HUES64 (cell line): ENCODE results near the gene ZDHHC9.

Source experiments
- H3K27ac ChIP-seq: 2 replicates; pipeline ENCODE4 v1.7.0; 2013; ENCODE audit warnings: low read depth, low read length, inconsistent platforms
- H3K27me3 ChIP-seq: 2 replicates; pipeline ENCODE4 v1.6.1; 2013; ENCODE audit warnings: mild to moderate bottlenecking, low read length; ENCODE audit not compliant: insufficient read depth
- H3K36me3 ChIP-seq: 2 replicates; pipeline ENCODE4 v1.6.1; 2013; ENCODE audit warnings: mild to moderate bottlenecking, low read length; ENCODE audit not compliant: insufficient read depth
- H3K4me1 ChIP-seq: 2 replicates; pipeline ENCODE4 v1.6.1; 2013; ENCODE audit warnings: mild to moderate bottlenecking, low read length, moderate library complexity; ENCODE audit not compliant: insufficient read depth
- H3K4me3 ChIP-seq: 2 replicates; pipeline ENCODE4 v1.5.1; 2013; ENCODE audit warnings: mild to moderate bottlenecking, low read length, moderate library complexity
- H3K9ac ChIP-seq: 2 replicates; pipeline ENCODE4 v1.6.1; 2013; ENCODE audit warnings: mild to moderate bottlenecking, low read depth, low read length
- H3K9me3 ChIP-seq: 2 replicates; pipeline ENCODE4 v1.6.1; 2013; ENCODE audit warnings: low read depth, low read length; ENCODE audit not compliant: insufficient read depth
- WGBS: fragments of 150-250, 120-280 bp; methylation state at CpG from one replicate; pipeline ENCODE4 v1.1.7; 2013; ENCODE audit warnings: missing lambda C conversion rate; 5-methylcytosine and 5-hydroxymethylcytosine counted together

The ZDHHC9 gene

DNA sequence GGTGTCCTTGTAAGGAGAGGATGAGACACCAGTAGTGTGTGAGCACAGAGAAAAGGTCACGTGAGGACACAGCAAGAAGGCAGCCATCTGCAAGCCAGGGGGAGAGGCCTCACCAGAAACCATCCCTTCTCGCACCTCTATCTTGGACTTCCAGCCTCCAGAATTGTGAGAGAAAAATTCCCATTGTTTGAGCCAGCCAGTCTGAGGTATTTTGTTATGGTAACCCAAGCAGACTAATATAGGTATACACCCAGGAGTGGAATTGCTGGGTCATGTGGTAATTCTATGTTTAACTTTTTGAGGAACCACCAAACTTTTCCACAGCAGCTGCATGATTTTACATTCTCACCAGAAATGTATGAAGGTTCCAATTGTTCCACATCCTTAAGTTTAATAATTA, 25.6 kb downstream of the ZDHHC9 start:
- Histone ChIP-seq H3K9ac (no peak overlapping the region), H3K4me3 (no peak overlapping the region), H3K27me3 (no peaks in the 10 kb centered on the region), H3K9me3 (no peaks in the 10 kb centered on the region), H3K36me3 (peaks cover 18% of the 10 kb centered on the region), H3K4me1 (no peaks in the 10 kb centered on the region), H3K27ac (no peak overlapping the region)
- 100% methylated on average over 1 of the region's 2 CpGs for WGBS

DNA sequence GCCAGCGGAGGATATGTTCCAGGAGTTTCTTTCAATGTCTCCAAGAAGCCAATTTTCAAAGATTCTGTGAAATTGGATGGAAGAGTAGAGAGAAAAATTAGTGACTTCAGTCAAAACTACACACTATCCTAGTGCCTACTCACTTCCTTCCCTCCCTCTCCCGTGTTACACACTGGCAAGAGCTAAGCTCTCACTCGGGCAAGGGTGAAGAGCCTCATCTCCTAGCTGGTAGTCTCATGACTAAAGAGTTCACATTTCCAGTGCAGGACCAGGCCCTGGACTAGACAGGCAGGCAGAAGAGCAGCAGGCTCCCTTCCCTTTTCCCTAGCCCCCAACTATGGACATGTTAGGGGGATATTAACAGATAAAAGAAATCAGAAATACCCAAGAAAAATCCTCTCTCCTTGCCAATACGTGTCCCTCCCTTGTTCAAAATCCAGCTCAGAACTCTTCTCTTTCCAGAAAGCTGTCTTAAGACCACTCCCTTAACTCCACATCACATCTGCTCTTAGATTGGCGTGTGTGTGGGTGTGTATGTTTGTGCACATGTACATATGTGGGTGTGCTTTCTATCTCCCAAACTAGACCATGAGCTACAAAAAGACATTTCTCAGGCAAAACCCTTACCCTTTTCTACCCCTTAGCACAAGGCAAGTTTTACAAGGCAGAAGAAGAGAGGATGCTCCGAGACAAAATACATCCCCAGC, 29.9 kb downstream of the ZDHHC9 start:
- no peak overlapping the region for H3K27ac ChIP-seq
- 95% methylated on average over 5 of the region's 6 CpGs for WGBS
- no peaks in the 10 kb centered on the region for H3K9me3 ChIP-seq
- peaks cover 34% of the 10 kb centered on the region for H3K36me3 ChIP-seq
- no peak overlapping the region for H3K9ac ChIP-seq
- no peak overlapping the region for H3K4me3 ChIP-seq
- no peaks in the 10 kb centered on the region for H3K4me1 ChIP-seq
- H3K27me3 ChIP-seq: no peaks in the 10 kb centered on the region

DNA sequence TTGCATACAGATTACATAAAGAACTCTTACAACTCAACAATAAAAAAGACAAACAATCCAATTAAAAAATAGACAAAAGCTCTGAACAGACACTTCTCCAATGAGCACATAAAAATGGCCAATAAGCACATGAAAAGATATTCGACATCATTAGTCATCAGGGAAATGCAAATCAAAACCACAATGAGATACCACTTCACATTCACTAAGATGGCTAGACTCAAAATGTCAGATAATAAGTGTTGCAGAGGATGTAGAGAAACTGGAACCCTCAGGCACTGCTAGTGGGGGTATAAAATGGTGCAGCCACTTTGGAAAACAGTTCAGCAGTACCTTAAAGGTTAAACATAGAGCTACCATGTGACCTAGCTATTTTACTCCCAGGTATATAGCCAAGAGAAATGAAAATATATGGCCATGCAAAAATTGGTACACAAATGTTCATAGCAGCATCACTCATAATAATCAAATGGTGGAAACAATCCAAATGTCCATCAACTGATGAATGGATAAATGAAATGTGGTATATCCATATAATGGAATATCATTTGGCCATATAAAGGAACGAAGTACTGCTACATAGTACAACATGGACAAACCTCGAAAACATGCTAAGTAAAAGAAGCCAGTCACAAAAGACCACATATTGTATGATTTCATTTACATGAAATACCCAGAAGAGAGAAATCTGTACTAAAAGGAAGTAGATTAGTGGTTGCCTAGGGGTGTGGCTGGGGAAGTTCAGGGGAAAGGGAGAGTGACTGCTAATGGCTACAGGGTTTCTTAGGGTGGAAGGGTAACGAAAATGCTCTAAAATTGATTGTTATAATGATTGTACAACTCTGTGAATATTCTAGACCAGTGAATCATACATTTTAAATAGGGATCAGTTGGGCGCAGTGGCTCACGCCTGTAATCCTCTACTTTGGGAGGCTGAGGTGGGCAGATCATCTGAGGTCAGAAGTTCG, 34.6 kb downstream of the ZDHHC9 start:
- Histone ChIP-seq H3K9me3 (no peaks in the 10 kb centered on the region; the same call in 1 of the 2 replicates), H3K27me3 (no peaks in the 10 kb centered on the region)
- 100% methylated on average over 3 of the region's 7 CpGs for WGBS

GRCh38 chrX:129808158-129808828, 35.4 kb downstream of the ZDHHC9 start:
- WGBS: 100% methylated on average over 2 of the region's 2 CpGs
- no peaks in the 10 kb centered on the region for H3K4me1 ChIP-seq
- no peak overlapping the region for H3K27ac ChIP-seq
- H3K36me3 ChIP-seq: peaks cover 45% of the 10 kb centered on the region
- H3K9ac ChIP-seq: no peak overlapping the region
- H3K4me3 ChIP-seq: no peak overlapping the region
- H3K27me3 ChIP-seq: no peaks in the 10 kb centered on the region
- no peaks in the 10 kb centered on the region; the same call in 1 of the 2 replicates for H3K9me3 ChIP-seq

More for the DNA sequence above, 34.6 kb downstream of the ZDHHC9 start:
- no peak overlapping the region for H3K27ac ChIP-seq
- H3K4me1 ChIP-seq: no peaks in the 10 kb centered on the region
- peaks cover 45% of the 10 kb centered on the region for H3K36me3 ChIP-seq
- no peak overlapping the region for H3K4me3 ChIP-seq
- H3K9ac ChIP-seq: no peak overlapping the region

- Histone ChIP-seq H3K27me3 (no peaks in the 10 kb centered on the region), H3K9me3 (no peaks in the 10 kb centered on the region; the same call in 1 of the 2 replicates), H3K4me1 (no peaks in the 10 kb centered on the region), H3K27ac (no peak overlapping the region), H3K36me3 (peaks cover 30% of the 10 kb centered on the region), H3K4me3 (no peak overlapping the region), H3K9ac (no peak overlapping the region)
- 97% methylated on average over 3 of the region's 4 CpGs for WGBS
Observed at GRCh38 chrX:129804806-129805205, 38.9 kb downstream of the ZDHHC9 start.

GRCh38 chrX:129802863-129803262, 40.8 kb downstream of the ZDHHC9 start:
- no peaks in the 10 kb centered on the region for H3K27me3 ChIP-seq
- no peak overlapping the region for H3K9ac ChIP-seq
- H3K9me3 ChIP-seq: no peaks in the 10 kb centered on the region
- H3K27ac ChIP-seq: no peak overlapping the region
- H3K4me3 ChIP-seq: no peak overlapping the region
- WGBS: 100% methylated on average over 1 of the region's 1 CpG
- peaks cover 24% of the 10 kb centered on the region for H3K36me3 ChIP-seq
- no peaks in the 10 kb centered on the region for H3K4me1 ChIP-seq

GRCh38 chrX:129800186-129800585, 43.5 kb downstream of the ZDHHC9 start:
- peaks cover 9% of the 10 kb centered on the region; the same call in 1 of the 2 replicates for H3K36me3 ChIP-seq
- H3K27me3 ChIP-seq: no peaks in the 10 kb centered on the region
- H3K9me3 ChIP-seq: no peaks in the 10 kb centered on the region
- H3K9ac ChIP-seq: no peak overlapping the region
- 84% methylated on average over 3 of the region's 4 CpGs for whole genome bisulfite sequencing
- H3K4me3 ChIP-seq: no peak overlapping the region
- no peaks in the 10 kb centered on the region for H3K4me1 ChIP-seq
- no peak overlapping the region for H3K27ac ChIP-seq

DNA sequence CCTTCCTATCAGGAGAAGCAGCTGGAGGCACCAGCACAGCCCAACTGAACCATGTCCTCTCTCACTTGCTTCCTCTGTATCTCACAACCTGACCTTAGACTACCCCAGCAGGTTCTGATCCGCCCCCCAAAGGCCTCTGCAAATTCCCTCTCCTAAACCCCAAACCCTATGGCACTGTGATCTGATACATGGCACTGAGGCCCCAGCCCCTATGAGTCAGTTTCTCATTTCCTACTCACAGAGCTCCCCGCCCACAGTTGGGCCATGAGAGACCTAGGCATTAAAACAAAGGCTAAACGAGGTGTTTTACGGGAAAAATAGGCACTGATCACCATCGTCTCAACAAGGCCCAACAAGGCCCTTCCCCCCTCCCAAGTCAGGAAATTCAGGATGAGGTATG, 44.8 kb downstream of the ZDHHC9 start:
- no peak overlapping the region for H3K9ac ChIP-seq
- H3K27ac ChIP-seq: no peak overlapping the region
- H3K27me3 ChIP-seq: no peaks in the 10 kb centered on the region
- H3K36me3 ChIP-seq: peaks cover 4% of the 10 kb centered on the region; the same call in 1 of the 2 replicates
- H3K4me3 ChIP-seq: no peak overlapping the region
- WGBS: 93% methylated on average over 4 of the region's 5 CpGs
- H3K9me3 ChIP-seq: no peaks in the 10 kb centered on the region
- H3K4me1 ChIP-seq: no peaks in the 10 kb centered on the region

- Histone ChIP-seq H3K27me3 (no peaks in the 10 kb centered on the region), H3K4me1 (no peaks in the 10 kb centered on the region), H3K9me3 (no peaks in the 10 kb centered on the region), H3K9ac (no peak overlapping the region), H3K36me3 (peaks cover 4% of the 10 kb centered on the region; the same call in 1 of the 2 replicates), H3K27ac (no peak overlapping the region), H3K4me3 (no peak overlapping the region)
- 93% methylated on average over 3 of the region's 3 CpGs for WGBS
Observed at GRCh38 chrX:129798456-129798855, 45.2 kb downstream of the ZDHHC9 start.

DNA sequence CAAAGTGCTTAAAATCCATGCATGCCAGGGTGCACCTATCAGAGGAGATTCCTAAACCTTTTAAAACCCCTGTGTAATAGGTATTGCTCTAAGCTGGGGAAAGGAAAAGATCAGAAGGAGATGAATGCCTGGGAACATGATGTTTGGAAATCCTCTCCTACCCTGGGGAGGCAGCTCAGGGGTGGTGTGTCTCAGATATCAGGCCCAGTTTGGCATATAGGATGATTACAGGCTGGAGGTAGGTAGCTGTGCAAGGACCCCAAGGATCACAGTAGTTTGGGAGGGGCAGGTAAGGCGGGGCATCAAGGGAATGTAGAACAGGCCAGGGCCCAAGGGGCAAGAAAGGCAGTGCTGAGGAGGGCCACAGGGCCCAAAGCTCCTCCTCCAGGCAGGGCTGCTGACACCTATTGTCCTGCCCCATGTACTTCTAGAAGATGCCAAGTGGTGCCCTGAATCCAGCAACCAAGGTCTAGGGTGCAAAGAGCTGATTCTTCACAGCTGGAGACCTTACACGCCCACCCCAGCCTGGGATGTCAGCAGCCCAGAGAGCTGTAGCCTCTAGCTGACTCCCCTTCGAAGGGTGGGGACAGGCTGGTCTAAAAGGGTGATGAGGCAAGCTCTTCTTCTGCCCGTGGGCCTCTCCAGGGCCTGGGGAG, 46.3 kb downstream of the ZDHHC9 start:
- Histone ChIP-seq H3K4me3 (no peak overlapping the region), H3K9ac (no peak overlapping the region), H3K36me3 (peaks cover 4% of the 10 kb centered on the region; the same call in 1 of the 2 replicates), H3K4me1 (no peaks in the 10 kb centered on the region), H3K27me3 (no peaks in the 10 kb centered on the region), H3K27ac (no peak overlapping the region), H3K9me3 (no peaks in the 10 kb centered on the region)
- WGBS: 94% methylated on average over 4 of the region's 4 CpGs
